Measurements from ENCODE around the gene PSTPIP1. TPM values are rescaled to one million over a fixed set of nuclear protein-coding genes. Genes with fewer than 3 reads are reported as not detected.

The PSTPIP1 gene
- total and polyA plus RNA-seq, 4 donors = 12.4 to 39.6 (median 20.6) TPM

- Histone ChIP-seq H3K9ac (ENCODE audit: insufficient read depth in 1 of 2, low read length in 2 of 2) (no peak overlapping the region), H3K27me3 (ENCODE audit: control insufficient read depth in 3 of 3, insufficient read depth in 3 of 3, low read length in 2 of 3) (no peaks in the 10 kb centered on the region), H3K9me3 (ENCODE audit: control insufficient read depth in 4 of 4, insufficient read depth in 3 of 4, low read length in 3 of 4) (no peaks in the 10 kb centered on the region), H3K4me3 (no peak overlapping the region), H3K4me1 (ENCODE audit: control insufficient read depth in 5 of 5, insufficient read depth in 5 of 5, low read length in 5 of 5) (no peaks in the 10 kb centered on the region), H3K36me3 (ENCODE audit: control insufficient read depth in 4 of 4, insufficient read depth in 4 of 4, low read length in 4 of 4) (no peaks in the 10 kb centered on the region), H3K27ac (ENCODE audit: low read depth in 1 of 2, low read length in 1 of 2) (no peak overlapping the region)
- TF ChIP-seq CTCF (IDR thresholded peaks at IDR 0.05; ENCODE audit: control extremely low read depth, extremely low read depth) = no peak
- 72 to 73% methylated on average over 12 of the region's 12 CpGs for WGBS, 2 donors
- no peak for ATAC-seq (ENCODE audit: insufficient read depth, low FRiP score)
- no peak for DNase-seq
Observed at GRCh38 chr15:77019521-77020331, 24.8 kb downstream of the PSTPIP1 start.

- 56 to 76% methylated on average over 6 of the region's 6 CpGs for WGBS, 2 donors
- H3K27ac ChIP-seq (ENCODE audit: low read depth in 1 of 2, low read length in 1 of 2) = no peak overlapping the region
Observed at GRCh38 chr15:77020348-77021087, 25.6 kb downstream of the PSTPIP1 start.

GRCh38 chr15:77021088-77021481, 26.2 kb downstream of the PSTPIP1 start:
- ATAC-seq (ENCODE audit: insufficient read depth, low FRiP score) (no peak), DNase-seq (no peak)
- no peaks in the 10 kb centered on the region for H3K36me3 ChIP-seq (ENCODE audit: control insufficient read depth in 4 of 4, insufficient read depth in 4 of 4, low read length in 4 of 4)
- WGBS, 2 donors = 76 to 89% methylated on average over 9 of the region's 9 CpGs
- no peak overlapping the region for H3K9ac ChIP-seq (ENCODE audit: insufficient read depth in 1 of 2, low read length in 2 of 2)
- no peak overlapping the region for H3K27ac ChIP-seq (ENCODE audit: low read depth in 1 of 2, low read length in 1 of 2)
- H3K27me3 ChIP-seq (ENCODE audit: control insufficient read depth in 3 of 3, insufficient read depth in 3 of 3, low read length in 2 of 3) = no peaks in the 10 kb centered on the region
- H3K4me1 ChIP-seq (ENCODE audit: control insufficient read depth in 5 of 5, insufficient read depth in 5 of 5, low read length in 5 of 5) = no peaks in the 10 kb centered on the region
- no peak overlapping the region for H3K4me3 ChIP-seq
- no peak for TF ChIP-seq CTCF (IDR thresholded peaks at IDR 0.05; ENCODE audit: control extremely low read depth, extremely low read depth)
- no peaks in the 10 kb centered on the region for H3K9me3 ChIP-seq (ENCODE audit: control insufficient read depth in 4 of 4, insufficient read depth in 3 of 4, low read length in 3 of 4)

More at GRCh38 chr15:77020348-77021087, 25.6 kb downstream of the PSTPIP1 start:
- no peak for TF ChIP-seq CTCF (IDR thresholded peaks at IDR 0.05; ENCODE audit: control extremely low read depth, extremely low read depth)
- Histone ChIP-seq H3K27me3 (ENCODE audit: control insufficient read depth in 3 of 3, insufficient read depth in 3 of 3, low read length in 2 of 3) (no peaks in the 10 kb centered on the region), H3K36me3 (ENCODE audit: control insufficient read depth in 4 of 4, insufficient read depth in 4 of 4, low read length in 4 of 4) (no peaks in the 10 kb centered on the region), H3K4me1 (ENCODE audit: control insufficient read depth in 5 of 5, insufficient read depth in 5 of 5, low read length in 5 of 5) (no peaks in the 10 kb centered on the region), H3K9me3 (ENCODE audit: control insufficient read depth in 4 of 4, insufficient read depth in 3 of 4, low read length in 3 of 4) (no peaks in the 10 kb centered on the region), H3K9ac (ENCODE audit: insufficient read depth in 1 of 2, low read length in 2 of 2) (no peak overlapping the region), H3K4me3 (no peak overlapping the region)
- ATAC-seq (ENCODE audit: insufficient read depth, low FRiP score) (no peak), DNase-seq (no peak)
